HG02884 (cell line): ENCODE results near the gene KANK3.
"Not testable (repeated sequence)": the region's sequence is repeated elsewhere in the genome, so short reads cannot be mapped to it uniquely, and the experiment has no call there.

ENCODE experiments used
- ATAC-seq: cut with Tn5 transposase; IDR thresholded peaks from one replicate; pipeline ENCODE4 v1.9.1; 2021; ENCODE audit warnings: mild to moderate bottlenecking, moderate library complexity; ENCODE audit not compliant: unreplicated experiment

KANK3 gene

DNA sequence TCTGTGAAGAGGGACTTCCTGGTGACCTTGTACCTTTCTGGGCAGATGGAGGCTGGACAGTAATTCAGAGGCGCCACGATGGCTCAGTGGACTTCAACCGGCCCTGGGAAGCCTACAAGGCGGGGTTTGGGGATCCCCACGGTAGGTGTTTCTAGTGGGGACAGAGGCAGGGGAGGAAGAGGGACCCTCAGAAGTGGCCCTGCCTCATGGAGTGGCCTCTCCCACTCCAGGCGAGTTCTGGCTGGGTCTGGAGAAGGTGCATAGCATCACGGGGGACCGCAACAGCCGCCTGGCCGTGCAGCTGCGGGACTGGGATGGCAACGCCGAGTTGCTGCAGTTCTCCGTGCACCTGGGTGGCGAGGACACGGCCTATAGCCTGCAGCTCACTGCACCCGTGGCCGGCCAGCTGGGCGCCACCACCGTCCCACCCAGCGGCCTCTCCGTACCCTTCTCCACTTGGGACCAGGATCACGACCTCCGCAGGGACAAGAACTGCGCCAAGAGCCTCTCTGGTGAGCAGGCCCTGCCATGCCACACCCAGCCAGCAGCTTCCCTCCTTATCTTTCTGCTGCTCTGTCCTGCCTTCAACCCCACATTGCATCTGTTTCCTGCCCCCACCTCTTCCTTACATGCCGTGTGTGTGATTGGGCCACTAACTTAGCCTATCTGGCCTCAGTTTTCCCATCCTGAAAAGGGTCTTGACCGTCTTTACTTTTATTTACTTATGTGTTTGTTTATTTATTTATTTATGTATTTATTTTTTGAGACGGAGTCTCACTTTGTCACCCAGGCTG is 28.1 kb upstream of the KANK3 start:
- no peak for ATAC-seq

DNA sequence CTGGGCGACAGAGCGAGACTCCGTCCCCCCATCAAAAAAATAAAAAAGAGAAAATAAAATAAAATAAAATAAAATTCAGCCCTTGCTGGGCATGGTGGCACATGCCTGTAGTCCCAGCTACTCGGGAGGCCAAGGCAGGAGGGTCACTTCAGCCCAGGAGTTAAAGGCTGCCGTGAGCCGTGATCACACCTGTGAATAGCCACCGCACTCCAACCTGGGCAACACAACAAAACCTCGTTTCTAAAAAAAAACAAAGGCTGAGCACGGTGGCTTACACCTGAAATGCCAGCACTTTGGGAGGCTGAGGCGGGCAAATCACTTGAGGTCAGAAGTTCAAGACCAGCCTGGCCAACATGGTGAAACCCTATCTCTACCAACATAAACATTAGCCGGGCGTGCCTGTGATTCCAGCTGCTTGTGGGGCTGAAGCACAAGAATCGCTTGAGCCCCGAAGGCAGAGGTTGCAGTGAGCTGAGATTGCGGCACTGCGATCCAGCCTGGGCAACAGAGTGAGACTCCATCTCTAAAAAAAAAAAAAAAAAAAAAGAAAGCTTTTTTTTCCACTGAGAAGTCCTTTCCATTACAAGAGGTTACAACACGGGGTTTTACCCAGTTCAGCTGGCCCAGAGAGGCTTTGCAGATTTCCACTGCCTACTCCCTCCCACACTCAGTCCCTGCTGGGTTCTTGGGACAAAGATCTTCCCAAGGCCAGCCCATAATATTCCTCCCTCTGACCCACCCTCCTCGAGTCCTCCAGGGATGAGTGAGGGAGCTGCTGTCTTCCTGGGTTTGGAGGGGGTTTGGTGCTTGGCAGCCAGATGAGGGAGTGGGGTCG is 27.3 kb upstream of the KANK3 start:
- no peak for ATAC-seq

DNA sequence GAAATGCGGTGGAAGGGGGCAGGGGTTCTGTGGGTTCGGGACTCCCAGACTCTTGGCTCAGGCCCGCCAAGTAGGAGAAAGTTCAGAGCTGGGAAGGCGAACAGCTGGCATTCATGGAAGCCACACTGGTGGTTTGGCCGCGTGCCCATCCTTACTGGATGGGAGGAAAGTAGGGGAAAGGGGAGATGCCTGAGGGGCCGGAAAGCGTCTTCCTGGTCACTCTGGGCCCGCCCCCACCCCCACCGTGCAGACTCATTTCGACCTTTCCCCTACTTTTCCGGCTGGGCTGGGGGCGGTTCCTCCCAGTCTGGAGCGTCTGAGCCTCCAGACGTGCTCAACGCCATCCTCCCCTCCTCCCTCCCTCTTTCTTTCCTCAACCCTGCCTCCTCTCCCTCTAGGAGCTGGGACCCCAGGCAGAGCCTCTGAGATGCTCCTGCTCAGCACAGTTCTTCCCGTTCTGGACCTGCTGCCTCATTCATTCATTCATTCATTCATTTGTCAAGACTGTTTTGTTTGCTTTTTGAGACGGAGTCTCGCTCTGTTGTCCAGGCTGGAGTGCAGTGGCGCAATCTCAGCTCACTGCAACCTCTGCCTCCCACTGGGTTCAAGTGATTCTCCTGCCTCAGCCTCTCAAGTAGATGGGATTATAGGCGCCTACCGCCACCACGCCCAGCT is 24.4 kb upstream of the KANK3 start:
- no peak for ATAC-seq

DNA sequence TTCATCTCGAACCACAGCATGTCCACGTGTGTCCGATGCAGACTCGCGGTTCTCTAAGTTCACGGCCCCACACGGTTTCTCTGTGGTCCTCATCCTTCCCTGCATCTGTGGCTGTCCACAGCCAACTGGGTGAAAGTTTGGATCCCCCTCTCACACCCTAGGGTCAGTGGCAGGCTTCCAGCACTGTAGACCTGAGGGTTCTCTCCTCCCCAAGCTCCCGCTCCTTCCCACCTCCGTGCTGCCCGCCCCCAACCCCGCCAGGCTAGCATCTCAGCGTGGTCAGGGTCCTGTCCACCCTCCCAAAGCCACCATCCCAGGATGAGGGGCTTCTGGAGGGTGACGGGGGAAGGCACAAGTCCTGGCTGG is 23.9 kb upstream of the KANK3 start:
- ATAC-seq, result no peak

DNA sequence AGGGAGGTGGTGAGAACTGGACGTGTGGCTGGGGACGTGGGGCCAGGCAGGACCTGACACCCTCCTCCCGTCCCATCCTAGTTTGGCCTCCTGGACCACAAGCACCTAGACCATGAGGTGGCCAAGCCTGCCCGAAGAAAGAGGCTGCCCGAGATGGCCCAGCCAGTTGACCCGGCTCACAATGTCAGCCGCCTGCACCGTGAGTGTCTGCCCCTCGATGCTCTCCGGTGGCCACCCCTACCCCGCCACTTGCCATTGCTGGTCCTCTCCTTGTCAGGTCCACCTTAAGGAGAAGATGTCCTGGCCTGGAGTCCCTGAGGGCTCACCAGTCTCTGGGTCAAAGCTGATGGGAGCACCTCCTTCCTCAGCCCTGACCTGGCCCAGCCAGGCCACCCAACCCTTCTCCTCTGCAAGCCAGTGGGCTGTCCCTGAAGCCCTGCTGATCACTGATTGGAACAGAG is 23.1 kb upstream of the KANK3 start:
- no peak for ATAC-seq

DNA sequence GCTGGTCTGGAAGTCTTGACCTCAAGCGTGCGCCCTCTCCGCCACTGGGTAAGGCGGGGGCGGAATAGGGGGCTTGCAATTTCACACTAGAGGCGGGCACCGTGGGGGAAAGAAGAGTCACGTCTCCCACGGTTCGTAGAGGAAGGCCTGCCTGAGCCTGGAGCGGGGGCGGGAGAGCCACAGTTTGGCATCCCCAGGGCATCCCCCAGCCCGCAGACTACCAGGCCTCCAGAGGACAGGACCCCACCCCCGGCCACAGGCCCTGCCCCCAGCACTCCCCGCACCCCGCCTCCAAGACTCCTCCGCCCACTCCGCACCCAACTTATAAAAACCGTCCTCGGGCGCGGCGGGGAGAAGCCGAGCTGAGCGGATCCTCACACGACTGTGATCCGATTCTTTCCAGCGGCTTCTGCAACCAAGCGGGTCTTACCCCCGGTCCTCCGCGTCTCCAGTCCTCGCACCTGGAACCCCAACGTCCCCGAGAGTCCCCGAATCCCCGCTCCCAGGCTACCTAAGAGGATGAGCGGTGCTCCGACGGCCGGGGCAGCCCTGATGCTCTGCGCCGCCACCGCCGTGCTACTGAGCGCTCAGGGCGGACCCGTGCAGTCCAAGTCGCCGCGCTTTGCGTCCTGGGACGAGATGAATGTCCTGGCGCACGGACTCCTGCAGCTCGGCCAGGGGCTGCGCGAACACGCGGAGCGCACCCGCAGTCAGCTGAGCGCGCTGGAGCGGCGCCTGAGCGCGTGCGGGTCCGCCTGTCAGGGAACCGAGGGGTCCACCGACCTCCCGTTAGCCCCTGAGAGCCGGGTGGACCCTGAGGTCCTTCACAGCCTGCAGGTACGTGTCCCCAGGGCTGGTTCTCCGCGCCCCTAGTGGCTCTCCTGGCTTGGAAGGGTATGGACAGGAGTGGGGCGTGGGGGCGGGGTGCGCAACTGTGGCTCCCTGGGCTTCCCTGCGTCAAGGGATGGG is 21.0 kb upstream of the KANK3 start, which contains the start of gene ANGPTL4:
TSS of gene ANGPTL4 (plus strand) at position 353 of the 969 bp plus-strand sequence. CDS start at position 520, 167 bp downstream.
- no peak for ATAC-seq

DNA sequence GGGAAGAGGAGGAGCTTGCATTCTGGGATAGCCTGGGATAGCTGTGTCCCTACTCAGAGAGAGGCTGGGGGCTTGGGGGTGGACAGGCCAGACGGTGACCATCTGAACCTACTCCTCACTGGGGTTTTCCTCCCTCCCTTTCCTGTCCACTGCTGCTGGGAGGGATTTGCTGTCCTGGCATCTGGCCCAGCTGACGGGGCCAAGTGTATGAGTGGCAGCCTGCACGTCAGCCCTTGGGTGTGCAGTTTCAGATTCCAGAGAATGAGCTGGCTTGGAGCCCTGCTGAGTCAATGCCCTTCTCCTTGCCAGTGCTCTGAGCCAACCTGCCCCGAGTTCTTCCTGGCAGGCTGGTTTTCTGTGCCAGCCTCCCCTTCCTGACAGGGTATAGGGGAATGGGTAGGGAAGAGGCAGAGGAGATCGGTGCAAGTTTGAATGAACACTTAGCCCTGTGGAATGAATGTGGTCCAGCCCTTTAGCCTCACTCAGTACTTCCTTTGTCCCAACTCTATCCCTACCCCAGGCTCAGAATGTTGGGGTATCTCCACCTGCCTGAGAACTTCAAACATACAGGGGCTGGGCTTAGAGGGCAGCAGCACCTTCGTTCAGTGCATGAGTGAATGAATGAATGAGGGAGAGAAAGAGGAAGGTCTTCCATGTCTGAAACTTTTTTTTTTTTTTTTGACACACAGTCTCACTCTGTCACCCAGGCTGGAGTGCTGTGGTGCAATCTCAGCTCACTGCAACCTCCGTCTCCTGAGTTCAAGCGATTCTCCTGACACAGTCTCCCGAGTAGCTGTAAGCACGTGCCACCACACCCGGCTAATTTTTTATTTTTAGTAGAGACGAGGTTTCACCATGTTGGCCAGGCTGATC is 19.1 kb upstream of the KANK3 start:
- no peak for ATAC-seq

DNA sequence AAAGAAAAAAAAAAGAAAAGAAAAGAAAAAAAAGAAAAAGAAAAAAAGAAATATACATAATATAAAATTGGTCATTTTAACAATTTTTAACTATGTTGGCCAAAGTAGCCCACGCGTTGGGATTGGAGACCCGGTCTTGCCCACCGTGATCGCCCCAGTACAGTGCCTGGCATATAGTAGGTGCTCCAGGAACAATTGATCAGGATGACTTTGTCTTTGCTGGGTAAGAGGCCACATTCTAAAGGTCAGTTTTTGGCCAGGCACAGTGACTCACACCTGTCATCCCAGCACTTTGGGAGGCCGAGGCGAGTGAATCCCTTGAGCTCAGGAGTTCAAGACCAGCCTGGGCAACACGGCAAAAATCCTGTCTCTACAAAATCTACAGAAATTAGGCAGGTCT is 17.1 kb upstream of the KANK3 start:
- no peak for ATAC-seq

DNA sequence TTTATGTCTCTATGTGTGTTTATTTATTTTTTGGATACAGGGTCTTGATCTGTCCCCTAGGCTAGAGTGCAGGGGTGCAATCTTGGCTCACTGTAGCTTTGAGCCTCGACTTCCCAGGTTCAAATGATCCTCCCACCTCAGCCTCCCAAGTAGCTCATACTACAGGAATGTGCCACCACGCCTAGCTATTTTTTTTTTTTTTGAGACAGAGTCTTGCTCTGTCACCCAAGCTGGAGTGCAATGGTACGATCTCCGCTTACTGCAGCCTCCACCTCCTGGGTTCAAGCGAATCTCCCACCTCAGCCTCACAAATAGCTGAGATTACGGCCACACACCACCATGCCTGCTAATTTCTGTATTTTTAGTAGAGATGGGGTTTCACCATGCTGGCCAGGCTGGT is 15.9 kb upstream of the KANK3 start:
- ATAC-seq, result no peak

DNA sequence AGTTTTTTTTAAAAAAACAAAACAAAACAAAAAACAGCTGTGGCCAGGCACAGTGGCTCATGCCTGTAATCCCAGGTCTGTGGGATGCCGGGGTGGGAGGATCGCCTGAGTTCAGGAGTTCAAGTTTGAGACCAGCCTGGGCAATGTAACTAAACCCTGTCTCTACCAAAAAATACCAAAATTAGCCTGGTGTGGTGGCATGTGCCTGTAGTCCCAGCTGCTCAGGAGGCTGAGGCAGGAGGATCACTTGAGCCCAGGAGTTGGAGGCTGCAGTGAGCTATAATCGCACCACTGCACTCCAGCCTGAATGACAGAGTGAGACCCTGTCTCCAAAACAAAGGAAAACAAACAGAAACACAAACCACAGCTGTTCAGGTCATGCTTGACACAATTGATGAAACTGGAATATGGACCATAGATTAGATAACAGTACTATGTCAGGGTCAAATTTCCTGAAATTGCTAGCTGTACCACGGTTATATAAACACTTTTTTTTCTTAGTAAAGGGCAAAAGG is 14.0 kb upstream of the KANK3 start:
- ATAC-seq, result no peak

DNA sequence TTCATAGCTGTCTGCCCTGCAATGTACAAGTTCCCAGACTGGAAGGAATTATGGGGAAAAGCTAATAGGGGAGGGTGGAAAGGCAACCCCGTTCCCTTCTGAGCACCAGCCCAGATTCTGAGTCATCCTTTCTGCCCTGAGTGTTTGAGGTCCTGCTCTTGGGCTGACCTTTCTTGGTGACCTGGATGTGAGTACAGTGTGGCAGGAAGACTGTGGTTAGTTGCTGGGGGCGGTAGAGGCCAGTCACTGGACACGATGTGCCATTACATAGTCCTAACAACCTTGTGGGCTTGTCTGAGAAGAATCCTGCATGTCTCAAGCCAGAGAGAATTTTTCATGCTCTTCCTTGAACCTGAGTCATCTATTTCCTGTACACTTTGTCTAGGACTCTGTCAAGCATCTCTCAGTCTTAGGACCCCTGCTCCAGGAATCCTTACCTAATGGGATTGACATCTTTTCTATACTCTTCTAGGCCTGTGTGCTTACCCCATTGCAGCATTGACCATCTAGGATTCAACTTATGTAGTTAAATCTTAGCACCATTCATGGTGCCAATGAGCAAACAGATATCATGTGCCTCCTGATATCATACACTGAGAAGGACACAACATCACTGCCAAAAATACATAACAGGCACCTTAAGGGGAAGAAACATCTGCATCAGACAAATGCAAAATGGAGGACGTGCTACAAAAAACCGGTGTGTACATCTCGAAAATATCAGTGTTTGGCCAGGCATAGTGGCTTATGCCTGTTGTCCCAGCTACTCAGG is 12.8 kb upstream of the KANK3 start:
- no peak for ATAC-seq

DNA sequence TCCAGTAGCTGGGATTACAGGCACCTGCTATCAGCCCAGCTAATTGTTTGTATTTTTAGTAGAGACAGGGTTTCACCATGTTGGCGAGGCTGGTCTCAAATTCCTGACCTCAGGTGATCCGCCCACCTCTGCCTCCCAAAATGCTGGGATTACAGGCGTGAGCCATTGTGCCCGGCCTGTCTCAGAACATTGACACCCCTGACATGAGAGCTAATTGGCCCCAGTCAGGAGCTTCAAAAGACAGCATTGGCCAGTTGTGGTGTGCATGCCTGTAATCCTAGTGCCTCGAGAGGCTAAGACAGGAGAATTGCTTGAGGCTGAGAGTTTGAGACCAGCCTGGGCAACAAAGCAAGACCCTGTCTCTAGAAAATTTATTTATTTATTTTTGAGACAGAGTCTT is 9.8 kb upstream of the KANK3 start:
- ATAC-seq, result not testable (repeated sequence)

DNA sequence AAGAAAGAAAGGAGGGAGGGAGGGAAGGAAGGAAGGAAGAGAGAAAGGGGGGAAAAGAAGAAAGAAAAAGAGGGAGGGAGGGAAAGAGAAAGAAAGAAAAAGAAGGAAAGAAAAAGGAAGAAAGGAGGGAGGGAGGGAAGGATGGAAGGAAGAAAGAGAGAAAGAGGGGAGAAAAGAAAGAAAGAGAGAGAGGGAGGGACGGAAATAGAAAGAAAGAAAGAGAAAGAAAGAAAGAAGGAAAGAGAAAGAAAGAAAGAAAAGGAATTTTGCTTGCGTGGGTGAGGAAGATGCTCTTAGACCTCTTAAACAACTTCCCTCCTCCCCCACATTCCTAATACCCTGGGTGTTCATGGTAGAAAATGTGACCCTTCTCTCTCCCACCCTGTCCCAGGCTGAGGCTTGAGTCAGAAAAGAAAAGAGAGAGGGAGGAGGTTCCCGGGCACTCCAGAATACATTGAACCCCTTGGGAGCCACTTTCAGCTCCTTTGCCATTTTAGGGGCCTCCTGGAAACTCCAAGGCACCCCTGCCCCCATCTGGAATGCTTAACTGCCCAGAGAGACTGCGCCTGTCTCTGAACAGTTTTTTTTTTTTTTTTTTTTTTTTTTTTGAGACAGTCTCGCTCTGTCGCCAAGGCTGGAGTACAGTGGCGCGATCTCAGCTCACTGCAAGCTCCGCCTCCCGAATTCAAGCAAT is 9.2 kb upstream of the KANK3 start:
- ATAC-seq, result no peak

DNA sequence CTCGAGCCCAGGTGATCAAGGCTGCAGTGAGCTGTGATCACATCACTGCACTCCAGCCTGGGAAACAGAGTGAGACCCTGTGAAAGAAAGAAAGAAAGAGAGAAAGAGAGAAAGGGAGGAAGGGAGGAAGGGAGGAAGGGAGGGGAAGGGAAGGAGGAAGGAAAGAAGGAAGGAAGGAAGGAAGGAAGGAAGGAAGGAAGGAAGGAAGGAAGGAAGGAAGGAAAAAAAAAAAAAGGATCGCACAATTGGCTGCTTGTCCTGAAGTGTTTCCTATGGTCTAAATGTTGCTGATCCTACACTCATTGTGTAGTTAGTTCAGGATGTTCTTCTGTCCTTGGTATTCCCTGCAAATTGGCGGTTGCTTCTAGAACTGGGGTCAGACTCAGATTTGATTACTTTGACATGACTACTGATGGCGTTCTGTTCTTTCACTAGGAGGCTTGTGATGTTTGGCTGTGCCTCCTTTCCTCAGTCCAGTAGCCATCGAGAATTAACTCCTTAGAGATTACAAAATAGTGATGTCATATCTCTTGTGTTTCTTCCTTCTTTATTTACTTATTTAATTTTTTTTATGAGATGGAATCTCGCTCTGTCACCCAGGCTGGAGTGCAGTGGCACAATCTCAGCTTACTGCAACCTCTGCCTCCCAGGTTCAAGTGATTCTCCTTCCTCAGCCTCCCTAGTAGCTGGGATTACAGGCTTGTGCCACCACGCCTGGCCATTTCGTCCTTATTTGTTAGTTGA is 6.7 kb upstream of the KANK3 start:
- ATAC-seq, result not testable (repeated sequence)

DNA sequence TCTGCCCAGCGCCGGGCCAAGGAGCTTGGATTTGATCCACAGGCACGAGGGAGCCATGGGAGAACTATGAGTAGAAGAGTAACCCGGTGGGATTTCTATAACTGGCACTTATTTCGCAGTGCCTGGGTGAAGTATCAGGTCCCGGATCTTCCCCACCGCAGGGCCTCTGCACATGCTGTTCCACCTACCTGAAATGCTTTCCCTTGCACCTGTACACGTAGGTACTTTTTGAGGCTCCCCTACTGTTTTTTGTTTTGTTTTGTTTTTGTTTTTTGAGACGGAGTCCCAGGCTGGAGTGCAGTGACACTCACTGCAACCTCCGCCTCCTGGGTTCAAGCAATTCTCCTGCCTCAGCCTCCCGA is 402 bp upstream of the KANK3 start:
- ATAC-seq, result no peak

DNA sequence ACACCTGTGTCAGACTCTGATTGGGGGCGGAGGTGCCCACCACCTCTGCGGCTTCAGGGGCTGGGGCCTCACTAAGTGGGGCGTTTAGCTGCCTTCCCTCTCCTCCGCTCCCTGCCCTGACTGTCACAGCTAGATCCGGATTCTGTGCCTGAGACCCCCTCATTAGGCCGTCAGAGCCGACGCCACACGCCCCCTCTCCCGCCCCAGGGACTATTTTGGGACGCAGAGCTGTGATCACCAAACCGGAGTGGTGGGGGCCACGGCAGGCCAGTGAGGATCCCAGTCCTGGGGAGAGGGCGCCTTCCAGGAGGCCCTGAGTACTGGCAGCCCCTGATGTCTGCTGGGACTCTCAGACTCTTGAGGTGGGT is 762 bp downstream of the KANK3 start:
- ATAC-seq, result no peak

DNA sequence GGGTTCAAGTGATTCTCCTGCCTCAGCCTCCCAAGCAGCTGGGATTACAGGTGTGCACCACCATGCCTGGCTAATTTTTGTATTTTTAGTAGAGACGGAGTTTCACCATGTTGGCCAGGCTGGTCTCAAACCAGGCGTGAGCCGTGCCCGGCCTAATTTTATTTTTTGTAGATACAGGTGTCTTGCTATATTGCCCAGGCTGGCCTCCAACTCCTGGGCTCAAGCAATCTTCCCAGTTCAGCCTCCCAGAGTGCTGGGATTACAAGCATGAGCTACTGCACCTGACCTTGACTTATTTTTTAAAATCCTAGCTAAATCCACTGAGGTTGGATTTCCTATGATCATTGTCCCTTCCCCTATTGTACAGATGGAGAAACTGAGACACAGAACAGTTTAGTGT is 1.6 kb downstream of the KANK3 start:
- not testable (repeated sequence) for ATAC-seq
